ENCODE results near the gene CDH24. TPM values are rescaled to one million over a fixed set of nuclear protein-coding genes. Genes with fewer than 3 reads are reported as not detected.

CDH24 gene
- total and polyA plus RNA-seq, 2 of the 13 experiments (the other 11 are each of a cell fraction or from before 2014, with no cell fraction given): 0.69 to 0.99 TPM

DNA sequence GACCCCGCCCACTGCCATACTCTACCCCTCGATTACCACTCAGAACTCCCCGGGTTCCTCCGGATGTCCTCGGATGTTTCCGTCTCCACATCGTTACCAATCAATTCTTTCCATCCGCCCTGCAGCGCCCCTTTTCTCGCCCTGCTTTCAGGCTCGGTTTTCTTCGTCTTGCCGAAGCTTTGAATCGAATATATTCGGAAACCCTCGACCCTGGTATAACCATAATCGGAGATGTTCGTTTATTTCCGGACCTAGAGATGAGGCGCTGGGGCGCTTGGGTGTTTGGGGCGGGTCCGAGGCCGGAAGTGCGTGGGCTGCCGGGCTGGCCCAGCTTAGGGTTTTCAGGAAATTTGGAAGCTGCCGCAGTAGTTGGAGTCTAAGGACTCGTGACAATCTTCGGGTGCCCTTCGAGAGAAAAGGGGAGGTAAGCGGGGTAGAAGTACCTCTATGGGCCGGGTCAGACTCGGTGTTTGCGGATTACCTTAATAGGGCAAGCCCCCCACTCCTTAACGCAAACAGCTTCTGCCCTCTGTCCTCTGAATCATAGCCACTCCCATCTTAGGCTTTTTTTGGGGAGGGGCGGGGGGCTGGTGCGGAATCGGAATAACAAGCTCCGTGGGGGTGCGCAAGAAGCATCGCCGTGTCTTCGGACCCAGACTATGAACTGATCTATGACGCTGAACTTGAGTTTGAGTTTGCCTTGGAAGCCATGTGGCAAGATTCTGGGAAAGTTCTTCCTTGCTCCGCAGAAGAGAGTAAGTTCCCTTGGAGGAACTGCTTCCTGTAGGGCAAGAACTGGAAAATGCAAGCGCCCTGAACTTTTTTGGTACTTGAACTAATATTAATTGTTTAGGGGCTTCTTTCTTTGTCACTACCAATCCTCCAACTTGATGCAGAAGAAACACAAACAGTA lies 38.1 kb upstream of the CDH24 start, which contains the start of gene C14orf119 (continued):
- TF ChIP-seq, protein P1, sequence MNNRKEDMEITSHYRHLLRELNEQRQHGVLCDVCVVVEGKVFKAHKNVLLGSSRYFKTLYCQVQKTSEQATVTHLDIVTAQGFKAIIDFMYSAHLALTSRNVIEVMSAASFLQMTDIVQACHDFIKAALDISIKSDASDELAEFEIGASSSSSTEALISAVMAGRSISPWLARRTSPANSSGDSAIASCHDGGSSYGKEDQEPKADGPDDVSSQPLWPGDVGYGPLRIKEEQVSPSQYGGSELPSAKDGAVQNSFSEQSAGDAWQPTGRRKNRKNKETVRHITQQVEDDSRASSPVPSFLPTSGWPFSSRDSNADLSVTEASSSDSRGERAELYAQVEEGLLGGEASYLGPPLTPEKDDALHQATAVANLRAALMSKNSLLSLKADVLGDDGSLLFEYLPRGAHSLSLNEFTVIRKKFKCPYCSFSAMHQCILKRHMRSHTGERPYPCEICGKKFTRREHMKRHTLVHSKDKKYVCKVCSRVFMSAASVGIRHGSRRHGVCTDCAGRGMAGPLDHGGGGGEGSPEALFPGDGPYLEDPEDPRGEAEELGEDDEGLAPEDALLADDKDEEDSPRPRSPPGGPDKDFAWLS (CRISPR knock-in tag; IDR thresholded peaks at IDR 0.05; ENCODE audit: borderline replicate concordance): 0 out of 2 replicates have a peak, but pooled peaks have one; percentile 10
- TF ChIP-seq, protein P2, sequence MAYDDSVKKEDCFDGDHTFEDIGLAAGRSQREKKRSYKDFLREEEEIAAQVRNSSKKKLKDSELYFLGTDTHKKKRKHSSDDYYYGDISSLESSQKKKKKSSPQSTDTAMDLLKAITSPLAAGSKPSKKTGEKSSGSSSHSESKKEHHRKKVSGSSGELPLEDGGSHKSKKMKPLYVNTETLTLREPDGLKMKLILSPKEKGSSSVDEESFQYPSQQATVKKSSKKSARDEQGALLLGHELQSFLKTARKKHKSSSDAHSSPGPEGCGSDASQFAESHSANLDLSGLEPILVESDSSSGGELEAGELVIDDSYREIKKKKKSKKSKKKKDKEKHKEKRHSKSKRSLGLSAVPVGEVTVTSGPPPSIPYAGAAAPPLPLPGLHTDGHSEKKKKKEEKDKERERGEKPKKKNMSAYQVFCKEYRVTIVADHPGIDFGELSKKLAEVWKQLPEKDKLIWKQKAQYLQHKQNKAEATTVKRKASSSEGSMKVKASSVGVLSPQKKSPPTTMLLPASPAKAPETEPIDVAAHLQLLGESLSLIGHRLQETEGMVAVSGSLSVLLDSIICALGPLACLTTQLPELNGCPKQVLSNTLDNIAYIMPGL (CRISPR knock-in tag; IDR thresholded peaks at IDR 0.05; ENCODE audit: borderline replicate concordance in 1 of 2, low read depth in 1 of 2): peak in 1 of 2 experiments; percentile 4; a peak in 3 of 4 replicates
- TF ChIP-seq SOX13 (IDR thresholded peaks at IDR 0.05) (peak; percentile 85), SOX13 (CRISPR knock-in tag; conservative IDR thresholded peaks at IDR 0.05 in 1 of 2, IDR thresholded peaks at IDR 0.05 in 1 of 2) (no peak; a peak in 1 of 4 replicates), HES4 (CRISPR knock-in tag; IDR thresholded peaks at IDR 0.05; ENCODE audit: borderline replicate concordance) (peak; percentile 73; the same call in 1 of the 2 replicates), KLF9 (CRISPR knock-in tag; IDR thresholded peaks at IDR 0.05; ENCODE audit: low read depth) (peak; percentile 81; the same call in 1 of the 2 replicates), EEA1 (CRISPR knock-in tag; IDR thresholded peaks at IDR 0.05; ENCODE audit: borderline replicate concordance) (peak; percentile 98), ARID3A (IDR thresholded peaks at IDR 0.05; ENCODE audit: low read depth, low read length) (peak; percentile 91), SP140L (CRISPR knock-in tag; IDR thresholded peaks at IDR 0.05; ENCODE audit: borderline replicate concordance) (peak; percentile 81; the same call in 1 of the 2 replicates), ZNF781 (CRISPR knock-in tag; IDR thresholded peaks at IDR 0.05; ENCODE audit: borderline replicate concordance, not compliant biosample characterization) (peak; percentile 65), CAMTA2 (CRISPR knock-in tag; IDR thresholded peaks at IDR 0.05; ENCODE audit: borderline replicate concordance) (no peak), ARNT2 (CRISPR knock-in tag; IDR thresholded peaks at IDR 0.05; ENCODE audit: low read depth) (peak; percentile 85), ZBTB7B (CRISPR knock-in tag; IDR thresholded peaks at IDR 0.05) (peak; percentile 56; the same call in 1 of the 2 replicates), BRD4 (CRISPR knock-in tag; IDR thresholded peaks at IDR 0.05) (peak; percentile 69), GATAD1 (CRISPR knock-in tag; IDR thresholded peaks at IDR 0.05) (peak; percentile 83), ZNF350 (CRISPR knock-in tag; IDR thresholded peaks at IDR 0.05; ENCODE audit: borderline replicate concordance, low read depth) (peak; percentile 23; the same call in 1 of the 2 replicates), EP300 (IDR thresholded peaks at IDR 0.05; ENCODE audit: low read depth in 2 of 2, low read length in 2 of 2) (no peak; a peak in 2 of 4 replicates), EP300 (CRISPR knock-in tag; IDR thresholded peaks at IDR 0.05; ENCODE audit: borderline replicate concordance) (peak; percentile 70), KAT8 (CRISPR knock-in tag; IDR thresholded peaks at IDR 0.05) (peak; percentile 91; the same call in 1 of the 2 replicates), ZMAT3 (CRISPR knock-in tag; conservative IDR thresholded peaks at IDR 0.05) (peak; percentile 9; the same call in 1 of the 2 replicates), PLRG1 (conservative IDR thresholded peaks at IDR 0.05) (no peak), ZNF614 (CRISPR knock-in tag; IDR thresholded peaks at IDR 0.05; ENCODE audit: borderline replicate concordance) (0 out of 2 replicates have a peak, but pooled peaks have one; percentile 37), ZNF629 (CRISPR knock-in tag; conservative IDR thresholded peaks at IDR 0.05) (peak; percentile 19; the same call in 1 of the 2 replicates)
